Measurements from ENCODE around the gene ARHGAP24. TPM values are rescaled to one million over a fixed set of nuclear protein-coding genes. Genes with fewer than 3 reads are reported as not detected.
"Not testable (repeated sequence)": the region's sequence is repeated elsewhere in the genome, so short reads cannot be mapped to it uniquely, and the experiment has no call there.

ARHGAP24 gene
- total RNA-seq, 1 donor from 2014 or later, result not detected

- Mint-ChIP-seq H3K9me3 (no peaks in the 10 kb centered on the region), H3K4me1 (ENCODE audit: low read depth) (no peaks in the 10 kb centered on the region), H3K36me3 (ENCODE audit: low read depth) (no peaks in the 10 kb centered on the region), H3K27ac (no peak overlapping the region), H3K27me3 (ENCODE audit: insufficient read depth) (no peaks in the 10 kb centered on the region), H3K4me3 (no peak overlapping the region)
- intact Hi-C loops (cut with micrococcal nuclease), result no loop called here
- DNase-seq (ENCODE audit: low spot score), result no peak
Measured at GRCh38 chr4:85617202-85617601, 142.3 kb downstream of the ARHGAP24 start.

- Mint-ChIP-seq H3K36me3 (ENCODE audit: low read depth) (no peaks in the 10 kb centered on the region), H3K4me1 (ENCODE audit: low read depth) (no peaks in the 10 kb centered on the region), H3K27ac (no peak overlapping the region), H3K4me3 (no peak overlapping the region), H3K27me3 (ENCODE audit: insufficient read depth) (no peaks in the 10 kb centered on the region), H3K9me3 (peaks cover 8% of the 10 kb centered on the region)
- intact Hi-C loops (cut with micrococcal nuclease), result no loop called here
- no peak for DNase-seq (ENCODE audit: low spot score)
Measured at GRCh38 chr4:85632981-85633380, 158.0 kb downstream of the ARHGAP24 start.

GRCh38 chr4:85637778-85638177 is 162.8 kb downstream of the ARHGAP24 start:
- H3K4me3 Mint-ChIP-seq, result no peak overlapping the region
- no peaks in the 10 kb centered on the region for H3K4me1 Mint-ChIP-seq (ENCODE audit: low read depth)
- no peaks in the 10 kb centered on the region for H3K9me3 Mint-ChIP-seq
- intact Hi-C loops (cut with micrococcal nuclease), result no loop called here
- H3K27ac Mint-ChIP-seq, result no peak overlapping the region
- DNase-seq (ENCODE audit: low spot score), result no peak
- H3K36me3 Mint-ChIP-seq (ENCODE audit: low read depth), result no peaks in the 10 kb centered on the region
- H3K27me3 Mint-ChIP-seq (ENCODE audit: insufficient read depth), result no peaks in the 10 kb centered on the region

GRCh38 chr4:85639946-85640345 is 165.0 kb downstream of the ARHGAP24 start:
- no peak for DNase-seq (ENCODE audit: low spot score)
- Mint-ChIP-seq H3K9me3 (no peaks in the 10 kb centered on the region), H3K27ac (no peak overlapping the region), H3K4me1 (ENCODE audit: low read depth) (no peaks in the 10 kb centered on the region), H3K36me3 (ENCODE audit: low read depth) (no peaks in the 10 kb centered on the region), H3K4me3 (no peak overlapping the region), H3K27me3 (ENCODE audit: insufficient read depth) (no peaks in the 10 kb centered on the region)
- intact Hi-C loops (cut with micrococcal nuclease), result no loop called here

- no peaks in the 10 kb centered on the region for H3K27me3 Mint-ChIP-seq (ENCODE audit: insufficient read depth)
- H3K9me3 Mint-ChIP-seq, result no peaks in the 10 kb centered on the region
- H3K36me3 Mint-ChIP-seq (ENCODE audit: low read depth), result no peaks in the 10 kb centered on the region
- no peak for DNase-seq (ENCODE audit: low spot score)
- no peak overlapping the region for H3K4me3 Mint-ChIP-seq
- H3K4me1 Mint-ChIP-seq (ENCODE audit: low read depth), result no peaks in the 10 kb centered on the region
- intact Hi-C loops (cut with micrococcal nuclease), result no loop called here
- H3K27ac Mint-ChIP-seq, result no peak overlapping the region
Measured at GRCh38 chr4:85642356-85643100, 167.6 kb downstream of the ARHGAP24 start.

GRCh38 chr4:85644061-85644460 is 169.1 kb downstream of the ARHGAP24 start:
- intact Hi-C loops (cut with micrococcal nuclease), result no loop called here
- Mint-ChIP-seq H3K27me3 (ENCODE audit: insufficient read depth) (no peaks in the 10 kb centered on the region), H3K4me1 (ENCODE audit: low read depth) (no peaks in the 10 kb centered on the region), H3K9me3 (no peaks in the 10 kb centered on the region), H3K36me3 (ENCODE audit: low read depth) (no peaks in the 10 kb centered on the region), H3K27ac (no peak overlapping the region), H3K4me3 (no peak overlapping the region)
- DNase-seq (ENCODE audit: low spot score), result no peak

GRCh38 chr4:85650908-85651307 is 176.0 kb downstream of the ARHGAP24 start:
- Mint-ChIP-seq H3K4me1 (ENCODE audit: low read depth) (no peaks in the 10 kb centered on the region), H3K27me3 (ENCODE audit: insufficient read depth) (no peaks in the 10 kb centered on the region), H3K4me3 (no peak overlapping the region), H3K9me3 (no peaks in the 10 kb centered on the region), H3K27ac (no peak overlapping the region), H3K36me3 (ENCODE audit: low read depth) (no peaks in the 10 kb centered on the region)
- intact Hi-C loops (cut with micrococcal nuclease), result no loop called here
- no peak for DNase-seq (ENCODE audit: low spot score)

GRCh38 chr4:85656759-85657505 is 182.0 kb downstream of the ARHGAP24 start:
- H3K27me3 Mint-ChIP-seq (ENCODE audit: insufficient read depth), result no peaks in the 10 kb centered on the region
- no peaks in the 10 kb centered on the region for H3K4me1 Mint-ChIP-seq (ENCODE audit: low read depth)
- no peak overlapping the region for H3K27ac Mint-ChIP-seq
- no peak overlapping the region for H3K4me3 Mint-ChIP-seq
- H3K9me3 Mint-ChIP-seq, result no peaks in the 10 kb centered on the region
- no peaks in the 10 kb centered on the region for H3K36me3 Mint-ChIP-seq (ENCODE audit: low read depth)
- intact Hi-C loops (cut with micrococcal nuclease), result no loop called here
- no peak for DNase-seq (ENCODE audit: low spot score)

- H3K27ac Mint-ChIP-seq, result no peak overlapping the region
- DNase-seq (ENCODE audit: low spot score), result no peak
- H3K27me3 Mint-ChIP-seq (ENCODE audit: insufficient read depth), result no peaks in the 10 kb centered on the region
- no peaks in the 10 kb centered on the region for H3K9me3 Mint-ChIP-seq
- intact Hi-C loops (cut with micrococcal nuclease), result no loop called here
- H3K36me3 Mint-ChIP-seq (ENCODE audit: low read depth), result no peaks in the 10 kb centered on the region
- no peaks in the 10 kb centered on the region for H3K4me1 Mint-ChIP-seq (ENCODE audit: low read depth)
- H3K4me3 Mint-ChIP-seq, result no peak overlapping the region
Measured at GRCh38 chr4:85658766-85659439, 184.0 kb downstream of the ARHGAP24 start.

GRCh38 chr4:85659610-85660218 is 184.8 kb downstream of the ARHGAP24 start:
- Mint-ChIP-seq H3K36me3 (ENCODE audit: low read depth) (no peaks in the 10 kb centered on the region), H3K4me3 (no peak overlapping the region), H3K27me3 (ENCODE audit: insufficient read depth) (no peaks in the 10 kb centered on the region), H3K4me1 (ENCODE audit: low read depth) (no peaks in the 10 kb centered on the region), H3K9me3 (no peaks in the 10 kb centered on the region), H3K27ac (no peak overlapping the region)
- DNase-seq (ENCODE audit: low spot score), result no peak
- intact Hi-C loops (cut with micrococcal nuclease), result no loop called here

GRCh38 chr4:85666625-85667024 is 191.7 kb downstream of the ARHGAP24 start:
- H3K4me1 Mint-ChIP-seq (ENCODE audit: low read depth); intact Hi-C loops (cut with micrococcal nuclease); H3K9me3 Mint-ChIP-seq; DNase-seq (ENCODE audit: low spot score); H3K27me3 Mint-ChIP-seq (ENCODE audit: insufficient read depth); H3K4me3 Mint-ChIP-seq; H3K27ac Mint-ChIP-seq; H3K36me3 Mint-ChIP-seq (ENCODE audit: low read depth): not testable (repeated sequence)

- no peaks in the 10 kb centered on the region for H3K36me3 Mint-ChIP-seq (ENCODE audit: low read depth)
- H3K4me1 Mint-ChIP-seq (ENCODE audit: low read depth), result no peaks in the 10 kb centered on the region
- intact Hi-C loops (cut with micrococcal nuclease), result no loop called here
- DNase-seq (ENCODE audit: low spot score), result no peak
- H3K9me3 Mint-ChIP-seq, result peaks cover 7% of the 10 kb centered on the region
- no peak overlapping the region for H3K27ac Mint-ChIP-seq
- no peaks in the 10 kb centered on the region for H3K27me3 Mint-ChIP-seq (ENCODE audit: insufficient read depth)
- H3K4me3 Mint-ChIP-seq, result no peak overlapping the region
Measured at GRCh38 chr4:85669204-85669603, 194.3 kb downstream of the ARHGAP24 start.
